HepG2 (cell line): ENCODE results near the gene SLC11A1. TPM values are rescaled to one million over a fixed set of nuclear protein-coding genes. Genes with fewer than 3 reads are reported as not detected.
A peak's percentile ranks its signal among the peaks of the same experiment; 100 is the strongest.

Source experiments
- AFF4 ChIP-seq: sonication (generic); formaldehyde crosslinking; IDR thresholded peaks from 2 replicates; pipeline ENCODE4 v1.4.0; 2020; ENCODE audit warnings: missing genetic modification reagents
- ARNTL ChIP-seq: sonication (generic); formaldehyde crosslinking; IDR thresholded peaks from 2 replicates; pipeline ENCODE4 v1.4.0; 2020; ENCODE audit warnings: mild to moderate bottlenecking, missing genetic modification reagents
- DPF2 ChIP-seq: sonication (generic); formaldehyde crosslinking; IDR thresholded peaks from 2 replicates; pipeline ENCODE4 v1.4.0; 2020; ENCODE audit warnings: mild to moderate bottlenecking, low read depth, missing genetic modification reagents, borderline replicate concordance
- JUNB ChIP-seq: sonication (generic); formaldehyde crosslinking; IDR thresholded peaks from 2 replicates; pipeline ENCODE4 v1.8.0; 2022; ENCODE audit warnings: missing genetic modification reagents, mild to moderate bottlenecking, borderline replicate concordance
- KAT8 ChIP-seq: IDR thresholded peaks from 2 replicates; pipeline ENCODE4 v1.6.1; 2016; ENCODE audit warnings: missing genetic modification reagents, missing compliant biosample characterization
- KDM6A ChIP-seq: IDR thresholded peaks from 2 replicates; pipeline ENCODE4 v1.6.1; 2016; ENCODE audit warnings: low read depth
- MLLT10 ChIP-seq: sonication (generic); formaldehyde crosslinking; IDR thresholded peaks from 2 replicates; pipeline ENCODE4 v1.4.0; 2020; ENCODE audit warnings: missing genetic modification reagents
- NKX3-1 ChIP-seq: sonication (generic); formaldehyde crosslinking; IDR thresholded peaks from 2 replicates; pipeline ENCODE4 v1.5.0; 2020; ENCODE audit warnings: missing genetic modification reagents
- PPARG ChIP-seq: conservative IDR thresholded peaks from 2 replicates; pipeline ENCODE4 v1.6.1; 2016; ENCODE audit warnings: missing biosample characterization, missing genetic modification reagents
- REPIN1 ChIP-seq: sonication (generic); formaldehyde crosslinking; IDR thresholded peaks from 2 replicates; pipeline ENCODE4 v1.8.0; 2022; ENCODE audit warnings: missing genetic modification reagents, low read depth, mild to moderate bottlenecking, borderline replicate concordance
- REST ChIP-seq, 2 experiments: IDR thresholded peaks; 2 replicates each; pipeline ENCODE4 v1.6.1; 2011 to 2012; ENCODE audit warnings: low read length in 2 of 2, borderline replicate concordance in 1 of 2, low read depth in 1 of 2, mild to moderate bottlenecking in 1 of 2, moderate library complexity in 1 of 2
- ZFP36L1 ChIP-seq: sonication (generic); formaldehyde crosslinking; IDR thresholded peaks from 2 replicates; pipeline ENCODE4 v1.8.0; 2022; ENCODE audit warnings: mild to moderate bottlenecking, missing genetic modification reagents, moderate library complexity
- ZNF512B ChIP-seq: sonication (generic); formaldehyde crosslinking; IDR thresholded peaks from 2 replicates; pipeline ENCODE4 v1.5.1; 2020; ENCODE audit warnings: missing genetic modification reagents, mild to moderate bottlenecking, borderline replicate concordance
- ZNF546 ChIP-seq: sonication (generic); formaldehyde crosslinking; conservative IDR thresholded peaks from 2 replicates; pipeline ENCODE4 v1.8.1; 2023; ENCODE audit warnings: mild to moderate bottlenecking, missing genetic modification reagents
- ZNF639 ChIP-seq: conservative IDR thresholded peaks from 2 replicates; pipeline ENCODE4 v1.6.1; 2018; ENCODE audit warnings: missing genetic modification reagents
- ZNF709 ChIP-seq: sonication (generic); formaldehyde crosslinking; IDR thresholded peaks from 2 replicates; pipeline ENCODE4 v1.5.0; 2020; ENCODE audit warnings: mild to moderate bottlenecking, missing genetic modification reagents
- ZNF720 ChIP-seq: sonication (generic); formaldehyde crosslinking; IDR thresholded peaks from 2 replicates; pipeline ENCODE4 v1.4.0; 2020; ENCODE audit warnings: missing genetic modification reagents
- polyA plus RNA-seq, 8 experiments: library from polyadenylated mRNA; depleted of rRNA in 3 of 8; stranded (reverse) in 7 of 8; unstranded in 1 of 8; fragments of >200 nt; fragmentation: Illumina TruSeq in 4 of 8; extraction: Trizol in 4 of 8; gene quantifications; 2 replicates each; pipeline versions ENCODE4 v1.2.1 to v1.2.3, GENCODE V29; 2011 to 2016; ENCODE audit warnings: low read depth in 4 of 8, missing spikeins in 1 of 8, mixed read lengths in 1 of 8; ENCODE audit not compliant: insufficient read depth in 1 of 8
- total RNA-seq, 5 experiments: library from RNA; depleted of rRNA; stranded (reverse); fragments of >200 nt; fragmentation: Illumina TruSeq; extraction: Trizol; gene quantifications; 2 replicates each; pipeline ENCODE4 v1.2.3, GENCODE V29; 2016; ENCODE audit warnings: low read depth in 1 of 5

Gene SLC11A1
- total and polyA plus RNA-seq, 2 of the 13 experiments (the other 11 are each of a cell fraction or from before 2014, with no cell fraction given) = 0.33 to 2.3 TPM

GRCh38 chr2:218397820-218398436, 15.9 kb downstream of the SLC11A1 start (continued):
- TF ChIP-seq ZNF512B (no peak; the same call in 1 of the 2 replicates), KAT8 (peak; percentile 56), ZNF546 (CRISPR knock-in tag) (peak; percentile 78; the same call in 1 of the 2 replicates), KDM6A (CRISPR knock-in tag) (no peak; the same call in 1 of the 2 replicates), ARNTL (CRISPR knock-in tag) (peak; percentile 80), AFF4 (no peak), ZNF720 (CRISPR knock-in tag) (no peak), JUNB (CRISPR knock-in tag) (no peak), PPARG (CRISPR knock-in tag) (peak; percentile 70; the same call in 1 of the 2 replicates), REPIN1 (CRISPR knock-in tag) (no peak; the same call in none of the 2 replicates), DPF2 (CRISPR knock-in tag) (no peak; the same call in 1 of the 2 replicates), MLLT10 (no peak), REST (IDR thresholded peaks at IDR 0.05; ENCODE audit: borderline replicate concordance in 1 of 2, low read depth in 1 of 2, low read length in 2 of 2) (peak in 1 of 2 experiments; percentile 78; a peak in 2 of 4 replicates), NKX3-1 (CRISPR knock-in tag) (peak; percentile 93), ZNF709 (CRISPR knock-in tag) (0 out of 2 replicates have a peak, but pooled peaks have one; percentile 69), ZNF639 (CRISPR knock-in tag) (0 out of 2 replicates have a peak, but pooled peaks have one; percentile 16), ZFP36L1 (CRISPR knock-in tag) (peak; percentile 43)
